Right lung (tissue), 5 donors: ENCODE measurements around the gene IL18R1. TPM values are rescaled to one million over a fixed set of nuclear protein-coding genes. Genes with fewer than 3 reads are reported as not detected.
A peak's percentile ranks its signal among the peaks of the same experiment; 100 is the strongest.

Experiments used
- DNase-seq, 2 donors: peaks; one replicate each; pipeline ENCODE4 v3.0.0-alpha.2; 2013
- polyA plus RNA-seq, 5 donors: library from polyadenylated mRNA; unstranded; fragments of 120-200 nt; gene quantifications; one replicate each; pipeline versions ENCODE4 v1.2.1 to v1.2.3, GENCODE V29; 2013; ENCODE audit warnings: inconsistent platforms in 1 of 5, low replicate concordance in 1 of 5; ENCODE audit not compliant: insufficient read length in 5 of 5, insufficient read depth in 1 of 5

The IL18R1 gene
- polyA plus RNA-seq, 5 donors = 2.2 to 5.6 (median 4.0) TPM

GRCh38 chr2:102433973-102434654 lies 78.5 kb downstream of the IL18R1 start:
- no peak for DNase-seq

DNA sequence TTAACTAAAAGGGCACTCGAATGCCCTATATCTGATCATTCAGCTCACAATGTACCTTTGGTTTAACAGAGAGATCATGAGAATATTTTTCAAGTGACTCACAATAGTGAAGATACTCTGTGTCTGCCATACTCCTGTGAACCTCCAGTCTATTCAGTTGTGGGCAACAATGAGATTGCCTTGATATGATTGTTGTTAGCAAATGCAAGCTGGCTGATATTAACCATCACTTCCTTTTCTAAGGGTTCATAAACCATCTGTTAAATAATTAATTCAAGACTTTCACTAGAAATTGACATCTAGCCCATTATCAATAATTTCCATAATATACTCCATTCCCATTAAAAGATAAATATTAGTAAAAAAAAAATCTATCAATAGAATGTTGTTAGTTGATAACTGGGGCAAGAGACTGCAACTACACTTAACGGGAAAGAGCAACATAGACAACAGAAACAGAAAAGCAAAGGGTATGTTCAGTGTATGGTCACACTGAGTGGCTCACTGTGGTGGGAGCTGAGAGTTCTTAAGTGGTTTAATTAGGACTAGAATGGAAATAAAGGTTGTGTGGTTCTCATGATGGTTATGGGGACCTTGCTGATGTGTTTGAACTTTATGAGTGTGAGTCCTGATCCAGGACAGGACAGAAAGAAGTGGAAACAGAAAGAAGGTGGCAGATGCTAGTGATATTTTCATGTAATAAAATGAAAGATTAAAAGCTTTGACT lies 79.2 kb downstream of the IL18R1 start:
- no peak for DNase-seq

DNA sequence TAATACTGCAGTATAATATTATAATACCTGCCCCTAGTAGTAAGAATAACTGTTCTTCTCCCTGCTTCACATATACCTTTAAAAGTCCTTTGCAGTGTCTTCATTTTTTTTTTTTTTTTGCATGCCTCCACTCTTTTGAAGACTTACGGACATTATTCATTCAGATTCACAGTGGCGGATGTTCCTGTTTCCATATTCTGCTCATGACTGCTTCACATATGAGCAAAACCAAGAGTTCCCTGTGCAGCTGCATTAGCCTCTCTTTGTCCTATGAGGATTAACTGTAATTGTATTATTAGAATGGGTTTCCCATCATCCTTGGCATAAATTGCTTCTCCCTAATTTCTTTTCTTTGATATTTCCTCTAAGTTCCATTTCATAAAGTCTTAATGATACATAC lies 80.1 kb downstream of the IL18R1 start:
- DNase-seq = no peak

GRCh38 chr2:102436323-102436722 lies 80.7 kb downstream of the IL18R1 start:
- no peak for DNase-seq

DNA sequence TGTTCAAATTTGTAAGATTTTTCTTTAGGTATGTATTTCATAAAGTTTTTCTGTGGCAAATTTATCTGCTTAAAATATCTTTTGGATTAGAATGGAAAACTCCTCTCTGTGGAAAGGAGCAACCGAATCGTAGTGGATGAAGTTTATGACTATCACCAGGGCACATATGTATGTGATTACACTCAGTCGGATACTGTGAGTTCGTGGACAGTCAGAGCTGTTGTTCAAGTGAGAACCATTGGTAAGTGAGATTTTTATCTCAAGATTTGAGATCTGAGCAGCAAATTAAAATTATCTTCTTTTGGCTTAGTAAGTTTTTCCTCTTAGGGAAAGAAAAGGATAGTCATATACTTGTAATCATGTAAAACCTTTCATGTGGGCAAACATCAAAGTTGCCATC lies 81.5 kb downstream of the IL18R1 start:
- no peak for DNase-seq

DNA sequence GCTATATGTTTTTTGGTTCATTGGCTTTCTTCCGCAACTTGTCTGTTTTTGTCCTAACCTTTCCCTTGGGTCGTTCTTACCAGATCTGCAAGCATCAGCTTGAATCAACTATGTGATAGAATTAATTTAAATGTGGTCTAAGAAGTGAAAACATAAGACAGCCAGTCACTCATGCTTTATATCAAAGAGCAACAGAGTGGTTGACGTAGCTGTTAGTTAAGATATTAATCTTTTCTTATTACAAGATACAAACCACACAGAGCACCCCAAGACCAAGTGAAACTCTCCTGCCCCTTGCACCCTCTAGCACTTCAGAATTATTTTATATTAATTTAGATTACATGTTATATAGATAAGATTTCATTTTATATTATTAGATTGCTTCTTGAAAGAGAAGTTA lies 82.5 kb downstream of the IL18R1 start:
- DNase-seq = no peak

DNA sequence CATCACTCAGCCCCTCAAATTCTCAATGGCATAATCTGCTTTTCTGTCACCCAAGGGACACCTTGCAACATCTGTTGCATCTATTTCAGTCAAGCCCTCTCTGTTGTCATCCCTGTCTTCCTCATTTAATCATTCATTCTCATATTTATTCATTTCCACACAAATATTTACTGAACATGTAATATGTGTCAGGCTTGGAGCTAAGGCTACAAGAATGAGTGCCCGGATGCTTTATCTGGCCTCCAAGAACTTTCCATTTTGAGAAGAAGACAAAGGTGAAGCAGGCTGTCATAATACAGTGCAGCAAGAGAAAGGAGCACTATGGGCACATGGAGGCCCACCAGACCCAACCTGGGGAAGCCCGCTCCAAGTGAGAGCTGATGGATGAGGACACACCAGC lies 83.0 kb downstream of the IL18R1 start:
- DNase-seq = no peak

- DNase-seq = no peak
Measured at GRCh38 chr2:102439065-102439695, 83.6 kb downstream of the IL18R1 start.

DNA sequence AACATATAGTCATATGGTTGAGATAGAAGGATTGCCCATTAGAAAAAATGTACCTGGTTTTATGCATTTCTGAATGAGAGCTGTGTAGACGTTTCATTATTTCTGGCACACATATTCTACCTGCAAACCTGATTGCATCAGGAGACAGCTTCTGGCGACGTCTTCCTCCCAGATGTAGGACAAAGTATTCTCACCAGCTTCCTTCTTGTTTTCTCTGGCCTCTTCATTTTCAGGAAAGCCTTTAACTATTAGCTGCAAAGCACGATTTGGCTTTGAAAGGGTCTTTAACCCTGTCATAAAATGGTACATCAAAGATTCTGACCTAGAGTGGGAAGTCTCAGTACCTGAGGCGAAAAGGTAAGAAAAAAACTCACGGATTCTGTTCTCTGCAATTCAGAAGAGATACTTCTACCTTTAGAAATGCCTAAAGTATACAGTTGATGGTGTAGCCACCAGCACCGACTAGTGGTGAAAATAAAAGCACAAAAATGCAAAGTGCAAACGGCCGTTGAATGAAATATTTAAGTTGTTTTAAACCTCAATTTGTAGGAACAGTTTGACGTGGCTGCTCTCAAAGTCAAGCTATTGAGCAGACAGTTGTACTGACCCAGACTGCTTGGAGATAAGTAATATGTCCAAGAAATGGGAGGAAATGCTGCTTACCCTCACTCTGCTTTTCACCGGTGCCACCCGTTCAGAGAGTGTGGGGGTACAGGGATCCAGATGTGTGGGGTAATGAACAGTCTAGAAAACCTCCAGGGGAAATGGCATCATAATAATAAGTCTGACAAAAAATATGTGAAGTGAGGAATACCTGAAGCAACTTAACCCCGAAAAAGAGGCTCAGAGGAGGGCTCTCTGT lies 87.6 kb downstream of the IL18R1 start:
- DNase-seq = peak; percentile 16 to 26

DNA sequence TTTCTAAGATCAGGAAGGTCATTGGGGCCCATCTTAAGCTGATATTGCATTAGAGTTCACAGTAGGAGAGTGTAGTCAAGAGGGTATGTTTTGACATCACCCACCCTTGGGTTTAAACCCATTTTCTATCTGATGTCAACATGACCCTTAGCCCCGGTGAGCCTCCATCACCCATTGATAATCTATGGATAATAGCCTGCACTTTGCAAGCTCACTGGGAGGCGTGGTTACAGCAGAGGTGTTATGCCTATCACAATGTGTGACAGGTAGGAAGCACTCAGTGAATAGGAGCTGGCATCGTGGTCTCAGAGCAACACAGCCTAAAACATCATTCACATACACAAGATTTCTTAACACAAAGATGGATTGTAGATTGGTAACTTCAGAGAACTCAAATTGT lies 88.6 kb downstream of the IL18R1 start:
- DNase-seq = no peak

GRCh38 chr2:102446936-102447335 lies 91.3 kb downstream of the IL18R1 start:
- DNase-seq = no peak

Other genes starting within 250 kb of the IL18R1 start
- 100 to 1,000 TPM in 4 of 5 donors, 10 to 100 TPM in 1; 82.9 to 144 (median 115) TPM for gene IL1R1, start 213.1 kb upstream of the IL18R1 start, polyA plus RNA-seq
- gene IL1RL2, start 168.8 kb upstream of the IL18R1 start, polyA plus RNA-seq = 1 to 10 TPM in 4 of 5 donors, under 1 TPM in 1; 0.96 to 1.8 (median 1.3) TPM
- under 1 TPM; 0.14 to 0.28 (median 0.23) TPM for gene IL1RL1, start 44.2 kb upstream of the IL18R1 start, polyA plus RNA-seq
- 1 to 10 TPM in 3 of 5 donors, under 1 TPM in 2; 0.68 to 1.6 (median 1.2) TPM for gene IL18RAP, start 67.4 kb downstream of the IL18R1 start, polyA plus RNA-seq
- under 1 TPM in 1 of 5 donors, not detected in 4; 0.03 TPM for gene SLC9A4, start 117.4 kb downstream of the IL18R1 start, polyA plus RNA-seq